Muscle layer of colon (tissue), 2 donors: ENCODE results near the gene PRKCD.

Source experiments
- H3K27ac ChIP-seq: one replicate; pipeline ENCODE4 v1.7.0; 2013; ENCODE audit warnings: low read depth, mild to moderate bottlenecking, low read length, moderate library complexity
- H3K27me3 ChIP-seq, 2 donors: one replicate each; pipeline ENCODE4 v1.7.0; 2013; ENCODE audit warnings: low read length in 2 of 2, mild to moderate bottlenecking in 2 of 2; ENCODE audit not compliant: insufficient read depth in 2 of 2, control insufficient read depth in 1 of 2
- H3K36me3 ChIP-seq: one replicate; pipeline ENCODE4 v1.7.0; 2013; ENCODE audit warnings: mild to moderate bottlenecking, low read length; ENCODE audit not compliant: insufficient read depth
- H3K4me1 ChIP-seq: one replicate; pipeline ENCODE4 v1.7.0; 2013; ENCODE audit warnings: mild to moderate bottlenecking, low read length; ENCODE audit not compliant: insufficient read depth
- H3K4me3 ChIP-seq, 2 donors: one replicate each; pipeline ENCODE4 v1.7.0; 2013; ENCODE audit warnings: low read length in 2 of 2, low read depth in 1 of 2, mild to moderate bottlenecking in 1 of 2, moderate library complexity in 1 of 2
- H3K9ac ChIP-seq: one replicate; pipeline ENCODE4 v1.7.0; 2013; ENCODE audit warnings: low read length
- H3K9me3 ChIP-seq: one replicate; pipeline ENCODE4 v1.7.0; 2013; ENCODE audit warnings: mild to moderate bottlenecking, low read length
- donor health status: abdominal sarcoma.
- donor health status: Adenocarcinoma of cecum.

PRKCD gene

DNA sequence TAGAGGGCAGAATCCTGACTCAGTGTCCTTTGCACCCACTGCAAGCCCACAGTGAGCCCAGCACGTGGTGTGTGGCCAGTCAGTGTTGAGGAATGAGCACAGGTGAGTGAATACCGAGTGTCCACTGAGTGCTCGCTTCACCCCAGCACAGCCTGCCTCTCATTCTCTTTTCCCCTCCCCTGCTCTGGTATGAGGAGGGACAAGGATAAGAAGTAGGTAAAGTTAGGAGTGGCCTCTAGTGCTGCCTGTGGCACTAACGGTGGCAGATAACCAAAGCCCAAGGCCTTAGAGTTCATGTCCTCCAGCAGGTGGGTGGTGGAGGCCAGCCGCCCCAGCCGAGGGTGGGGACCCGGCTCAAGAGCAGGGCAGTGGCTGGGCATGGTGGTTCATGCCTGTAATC lies 38.0 kb downstream of the PRKCD start:
- Histone ChIP-seq H3K4me3 (no peak overlapping the region), H3K9me3 (no peaks in the 10 kb centered on the region), H3K27me3 (no peaks in the 10 kb centered on the region), H3K27ac (no peak overlapping the region), H3K4me1 (peaks cover 16% of the 10 kb centered on the region), H3K9ac (no peak overlapping the region), H3K36me3 (no peaks in the 10 kb centered on the region)

GRCh38 chr3:53199834-53200233 lies 38.8 kb downstream of the PRKCD start:
- no peak overlapping the region for H3K27ac ChIP-seq
- H3K9ac ChIP-seq = no peak overlapping the region
- peaks cover 8% of the 10 kb centered on the region for H3K4me1 ChIP-seq
- no peaks in the 10 kb centered on the region for H3K9me3 ChIP-seq
- no peaks in the 10 kb centered on the region for H3K36me3 ChIP-seq
- H3K27me3 ChIP-seq = no peaks in the 10 kb centered on the region
- H3K4me3 ChIP-seq = no peak overlapping the region

GRCh38 chr3:53200501-53201498 lies 39.8 kb downstream of the PRKCD start:
- Histone ChIP-seq H3K27ac (no peak overlapping the region), H3K27me3 (no peaks in the 10 kb centered on the region), H3K4me3 (no peak overlapping the region), H3K9me3 (no peaks in the 10 kb centered on the region), H3K36me3 (no peaks in the 10 kb centered on the region), H3K4me1 (peaks cover 1% of the 10 kb centered on the region), H3K9ac (no peak overlapping the region)

GRCh38 chr3:53202331-53203015 lies 41.5 kb downstream of the PRKCD start:
- Histone ChIP-seq H3K27ac (no peak overlapping the region), H3K27me3 (no peaks in the 10 kb centered on the region)

GRCh38 chr3:53211706-53212702 lies 51.0 kb downstream of the PRKCD start:
- Histone ChIP-seq H3K27ac (no peak overlapping the region), H3K27me3 (no peaks in the 10 kb centered on the region), H3K4me1 (no peaks in the 10 kb centered on the region), H3K4me3 (no peak overlapping the region), H3K9ac (no peak overlapping the region), H3K9me3 (no peaks in the 10 kb centered on the region), H3K36me3 (no peaks in the 10 kb centered on the region)

More at GRCh38 chr3:53202331-53203015, 41.5 kb downstream of the PRKCD start:
- no peak overlapping the region for H3K4me3 ChIP-seq
- H3K4me1 ChIP-seq = no peaks in the 10 kb centered on the region
- no peaks in the 10 kb centered on the region for H3K9me3 ChIP-seq
- H3K36me3 ChIP-seq = no peaks in the 10 kb centered on the region
- H3K9ac ChIP-seq = no peak overlapping the region

DNA sequence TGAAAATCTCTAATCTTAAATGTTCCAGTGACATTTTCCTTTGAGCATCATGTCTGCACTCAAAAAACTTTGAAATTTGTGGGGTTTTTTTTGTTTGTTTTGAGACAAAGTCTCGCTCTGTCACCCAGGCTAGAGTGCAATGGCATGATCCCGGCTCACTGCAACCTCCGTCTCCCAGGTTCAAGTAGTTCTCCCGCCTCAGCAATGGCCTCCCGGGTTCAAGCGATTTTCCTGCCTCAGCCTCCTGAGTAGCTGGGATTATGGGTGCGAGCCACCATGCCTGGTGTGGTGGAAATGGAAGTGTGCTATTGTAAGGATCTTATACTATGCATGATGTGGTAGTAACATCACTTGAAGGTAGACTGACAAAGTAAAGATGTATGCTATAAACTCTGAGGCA lies 52.3 kb downstream of the PRKCD start:
- no peaks in the 10 kb centered on the region for H3K36me3 ChIP-seq
- no peaks in the 10 kb centered on the region for H3K4me1 ChIP-seq
- H3K9me3 ChIP-seq = no peaks in the 10 kb centered on the region
- H3K27me3 ChIP-seq = no peaks in the 10 kb centered on the region
- no peak overlapping the region for H3K9ac ChIP-seq
- H3K4me3 ChIP-seq = no peak overlapping the region
- no peak overlapping the region for H3K27ac ChIP-seq

GRCh38 chr3:53215816-53216215 lies 54.8 kb downstream of the PRKCD start:
- no peaks in the 10 kb centered on the region for H3K36me3 ChIP-seq
- H3K27me3 ChIP-seq = no peaks in the 10 kb centered on the region
- H3K9me3 ChIP-seq = no peaks in the 10 kb centered on the region
- no peaks in the 10 kb centered on the region for H3K4me1 ChIP-seq
- no peak overlapping the region for H3K27ac ChIP-seq
- no peak overlapping the region for H3K4me3 ChIP-seq
- H3K9ac ChIP-seq = no peak overlapping the region

- Histone ChIP-seq H3K4me3 (no peak overlapping the region), H3K9ac (no peak overlapping the region), H3K27me3 (no peaks in the 10 kb centered on the region), H3K27ac (no peak overlapping the region), H3K36me3 (no peaks in the 10 kb centered on the region), H3K9me3 (no peaks in the 10 kb centered on the region), H3K4me1 (no peaks in the 10 kb centered on the region)
These were observed 55.7 kb downstream of the PRKCD start for GRCh38 chr3:53216723-53217122.

DNA sequence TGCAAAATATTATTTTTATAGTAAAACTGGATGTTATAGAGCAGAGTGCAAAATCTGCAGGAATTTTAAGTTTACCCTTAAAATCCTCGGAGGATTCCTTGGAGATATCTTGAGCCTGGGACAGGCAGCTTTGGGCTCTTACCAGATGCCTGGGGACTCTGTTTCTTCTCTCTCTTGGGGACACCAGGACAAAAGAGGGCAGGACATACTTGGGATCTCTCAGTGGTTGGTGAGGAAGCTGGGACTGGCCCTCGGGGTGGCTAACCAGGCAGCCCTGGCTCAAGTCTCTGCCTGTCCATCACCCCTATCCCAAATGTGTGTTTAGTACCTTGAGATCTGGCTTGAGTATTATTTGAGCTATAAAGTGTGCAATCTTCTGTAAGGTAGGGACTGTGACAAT lies 56.2 kb downstream of the PRKCD start:
- Histone ChIP-seq H3K36me3 (no peaks in the 10 kb centered on the region), H3K4me1 (no peaks in the 10 kb centered on the region), H3K4me3 (no peak overlapping the region), H3K27me3 (no peaks in the 10 kb centered on the region), H3K27ac (no peak overlapping the region), H3K9ac (no peak overlapping the region), H3K9me3 (no peaks in the 10 kb centered on the region)

GRCh38 chr3:53218131-53218530 lies 57.1 kb downstream of the PRKCD start:
- Histone ChIP-seq H3K4me1 (no peaks in the 10 kb centered on the region), H3K9ac (no peak overlapping the region), H3K27ac (no peak overlapping the region)

More at GRCh38 chr3:53218131-53218530, 57.1 kb downstream of the PRKCD start:
- Histone ChIP-seq H3K27me3 (no peaks in the 10 kb centered on the region), H3K9me3 (no peaks in the 10 kb centered on the region), H3K4me3 (no peak overlapping the region), H3K36me3 (no peaks in the 10 kb centered on the region)
